ENCODE results near the gene KLHDC8B. TPM values are rescaled to one million over a fixed set of nuclear protein-coding genes. Genes with fewer than 3 reads are reported as not detected.
A peak's percentile ranks its signal among the peaks of the same experiment; 100 is the strongest.

KLHDC8B gene
- 22.1 TPM for polyA plus RNA-seq (2013, experiment 1 of 2; ENCODE audit: insufficient read length)
- 18.9 TPM for polyA plus RNA-seq (2013, experiment 2 of 2; ENCODE audit: insufficient read length)

GRCh38 chr3:49171119-49171774, at the start of gene KLHDC8B:
Gene KLHDC8B (plus strand): TSS chr3:49171598. CDS start chr3:49172770, 1,172 bp downstream.
- peak; percentile 83 for DNase-seq

- DNase-seq: no peak
Measured at GRCh38 chr3:49122022-49122421, 49.4 kb upstream of the KLHDC8B start.

- DNase-seq: no peak
Measured at GRCh38 chr3:49122451-49122850, 48.9 kb upstream of the KLHDC8B start.

GRCh38 chr3:49122886-49123545, 48.4 kb upstream of the KLHDC8B start:
- no peak for DNase-seq

- no peak for DNase-seq
Measured at GRCh38 chr3:49123687-49124086, 47.7 kb upstream of the KLHDC8B start.

GRCh38 chr3:49124203-49124602, 47.2 kb upstream of the KLHDC8B start:
- DNase-seq: no peak

GRCh38 chr3:49124991-49125670, 46.3 kb upstream of the KLHDC8B start:
- no peak for DNase-seq

GRCh38 chr3:49131040-49131439, 40.4 kb upstream of the KLHDC8B start:
- no peak for DNase-seq

GRCh38 chr3:49131576-49131975, 39.8 kb upstream of the KLHDC8B start:
- no peak for DNase-seq

- no peak for DNase-seq
Measured at GRCh38 chr3:49132073-49132436, 39.3 kb upstream of the KLHDC8B start.

GRCh38 chr3:49132437-49133225, 38.8 kb upstream of the KLHDC8B start, which contains the start of gene LAMB2:
Gene LAMB2 (minus strand): TSS chr3:49133050. CDS start chr3:49132867, 183 bp downstream.
- DNase-seq: peak; percentile 85

GRCh38 chr3:49133226-49133951, 38.0 kb upstream of the KLHDC8B start:
- peak; percentile 94 for DNase-seq

GRCh38 chr3:49134471-49135265, 36.7 kb upstream of the KLHDC8B start:
- DNase-seq: peak; percentile 6

GRCh38 chr3:49135499-49135898, 35.9 kb upstream of the KLHDC8B start:
- DNase-seq: no peak

GRCh38 chr3:49140080-49140479, 31.3 kb upstream of the KLHDC8B start:
- no peak for DNase-seq

GRCh38 chr3:49148159-49148558, 23.2 kb upstream of the KLHDC8B start:
- no peak for DNase-seq

GRCh38 chr3:49151610-49152009, 19.8 kb upstream of the KLHDC8B start:
- DNase-seq: no peak

- DNase-seq: no peak
Measured at GRCh38 chr3:49153349-49153912, 18.0 kb upstream of the KLHDC8B start.

GRCh38 chr3:49157289-49157688, 14.1 kb upstream of the KLHDC8B start:
- no peak for DNase-seq

GRCh38 chr3:49158103-49158709, 13.2 kb upstream of the KLHDC8B start:
- no peak for DNase-seq

All from fibroblast of skin of scalp (primary cell).